ENCODE measurements around the gene NPM3.

DNA sequence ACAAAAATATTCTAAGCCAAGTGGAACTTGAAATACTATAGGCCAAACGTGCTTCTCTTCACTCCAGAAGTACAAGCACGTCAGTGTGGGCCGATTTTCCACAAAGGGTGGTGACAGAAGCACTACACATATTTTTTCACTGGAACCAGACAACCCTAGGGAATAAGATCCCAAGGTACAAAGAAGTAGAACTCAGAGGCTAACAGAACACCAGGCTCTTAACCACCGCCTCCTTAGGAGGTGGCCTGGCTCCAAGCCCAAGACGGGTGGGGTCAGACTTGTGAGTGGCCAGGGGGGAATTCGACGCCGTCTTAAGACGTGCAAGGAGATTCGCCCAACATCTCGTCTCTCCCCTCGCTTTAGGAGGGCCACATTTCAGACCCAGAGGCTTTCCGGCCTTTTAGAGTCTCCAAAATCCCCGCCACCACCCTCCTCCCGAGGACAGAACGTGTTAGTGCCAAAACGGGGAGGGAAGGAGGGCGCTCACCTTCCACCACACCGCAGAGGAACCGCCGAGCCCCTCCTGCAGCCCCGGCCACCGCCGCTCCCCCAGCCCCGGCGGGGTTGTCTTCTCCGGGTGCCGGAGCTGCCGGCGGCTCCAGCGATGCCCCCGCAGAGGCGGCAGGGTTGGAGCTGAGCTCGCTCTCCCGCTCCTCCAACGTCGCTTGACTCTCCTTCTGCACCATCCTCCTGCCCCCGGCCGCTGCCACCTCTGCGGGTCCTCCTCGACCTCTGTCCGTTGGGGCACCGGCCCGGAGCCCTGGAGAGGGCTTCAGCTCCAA is 34.3 kb upstream of the NPM3 start:
- TF ChIP-seq EZH2 (IDR thresholded peaks at IDR 0.05; ENCODE audit: insufficient read depth, poor library complexity, severe bottlenecking) (no peak), EZH2phosphoT487 (IDR thresholded peaks at IDR 0.05; ENCODE audit: insufficient read depth, low read depth) (no peak)

Data from GM23248 (cell line).